Right atrium auricular region (tissue), 2 donors: ENCODE measurements around the gene C17orf67. TPM values are rescaled to one million over a fixed set of nuclear protein-coding genes. Genes with fewer than 3 reads are reported as not detected.

Experiments
- DNase-seq: peaks from one replicate; pipeline ENCODE4 v3.0.0-alpha.2; 2019; ENCODE audit warnings: low spot score
- H3K27ac ChIP-seq, 2 donors: fragments of 200-600 bp; sonication (generic); 1 replicate in 1 of 2; 2 replicates in 1 of 2; pipeline ENCODE4 v1.5.1; 2016 to 2019
- H3K27me3 ChIP-seq, 2 donors: fragments of 200-600 bp; sonication (generic); one replicate each; pipeline versions ENCODE4 v1.5.1 to v1.6.0; 2017 to 2019
- H3K36me3 ChIP-seq: fragments of 200-600 bp; sonication (generic); one replicate; pipeline ENCODE4 v1.5.1; 2016
- H3K4me1 ChIP-seq, 2 donors: fragments of 200-600 bp; sonication (generic); one replicate each; pipeline versions ENCODE4 v1.5.1 to v1.6.0; 2017 to 2019
- H3K4me3 ChIP-seq, 2 donors: fragments of 200-600 bp; sonication (generic); 1 replicate in 1 of 2; 2 replicates in 1 of 2; pipeline ENCODE4 v1.5.1; 2017 to 2019; ENCODE audit warnings: mild to moderate bottlenecking in 1 of 2, moderate library complexity in 1 of 2
- H3K9me3 ChIP-seq, 2 donors: fragments of 200-600 bp; sonication (generic); one replicate each; pipeline ENCODE4 v1.5.1; 2019
- total RNA-seq, 2 donors: library from RNA; depleted of rRNA; stranded (reverse); fragments of >200 nt; gene quantifications; one replicate each; pipeline ENCODE4 v1.1.0, GENCODE V29; 2016
- TF ChIP-seq, protein P1 (sequence below), 2 donors: fragments of 200-600 bp; sonication (generic); IDR thresholded peaks; one replicate each; pipeline ENCODE4 v1.5.1; 2019; ENCODE audit warnings: antibody characterized with exemption in 2 of 2

Gene C17orf67
- total RNA-seq, 2 donors from 2014 or later = 0.51 TPM; not detected in 1

DNA sequence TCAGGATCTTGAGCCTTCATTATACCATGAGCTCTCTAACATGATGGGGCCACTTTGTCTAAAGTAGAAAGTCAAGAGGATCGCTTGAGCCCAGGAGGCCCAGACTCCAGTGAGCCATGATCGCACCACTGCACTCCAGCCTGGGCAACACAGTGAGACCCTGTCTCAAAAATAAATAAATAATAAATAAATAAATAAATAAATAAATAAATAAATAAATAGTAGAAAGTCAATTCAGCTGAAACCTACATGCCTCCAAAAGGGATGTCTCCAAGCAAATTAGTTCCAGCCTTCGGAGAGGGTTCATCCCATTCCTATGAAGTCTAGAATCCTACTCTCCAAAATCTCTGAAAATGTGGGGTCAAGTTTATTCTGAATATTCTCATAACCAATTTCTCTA, 26.0 kb downstream of the C17orf67 start:
- Histone ChIP-seq H3K4me3 (no peak overlapping the region), H3K9me3 (no peaks in the 10 kb centered on the region), H3K4me1 (no peaks in the 10 kb centered on the region), H3K27ac (no peak overlapping the region), H3K27me3 (no peaks in the 10 kb centered on the region), H3K36me3 (no peaks in the 10 kb centered on the region)
- no peak for DNase-seq
- TF ChIP-seq, protein P1, sequence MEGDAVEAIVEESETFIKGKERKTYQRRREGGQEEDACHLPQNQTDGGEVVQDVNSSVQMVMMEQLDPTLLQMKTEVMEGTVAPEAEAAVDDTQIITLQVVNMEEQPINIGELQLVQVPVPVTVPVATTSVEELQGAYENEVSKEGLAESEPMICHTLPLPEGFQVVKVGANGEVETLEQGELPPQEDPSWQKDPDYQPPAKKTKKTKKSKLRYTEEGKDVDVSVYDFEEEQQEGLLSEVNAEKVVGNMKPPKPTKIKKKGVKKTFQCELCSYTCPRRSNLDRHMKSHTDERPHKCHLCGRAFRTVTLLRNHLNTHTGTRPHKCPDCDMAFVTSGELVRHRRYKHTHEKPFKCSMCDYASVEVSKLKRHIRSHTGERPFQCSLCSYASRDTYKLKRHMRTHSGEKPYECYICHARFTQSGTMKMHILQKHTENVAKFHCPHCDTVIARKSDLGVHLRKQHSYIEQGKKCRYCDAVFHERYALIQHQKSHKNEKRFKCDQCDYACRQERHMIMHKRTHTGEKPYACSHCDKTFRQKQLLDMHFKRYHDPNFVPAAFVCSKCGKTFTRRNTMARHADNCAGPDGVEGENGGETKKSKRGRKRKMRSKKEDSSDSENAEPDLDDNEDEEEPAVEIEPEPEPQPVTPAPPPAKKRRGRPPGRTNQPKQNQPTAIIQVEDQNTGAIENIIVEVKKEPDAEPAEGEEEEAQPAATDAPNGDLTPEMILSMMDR (IDR thresholded peaks at IDR 0.05) = no peak

DNA sequence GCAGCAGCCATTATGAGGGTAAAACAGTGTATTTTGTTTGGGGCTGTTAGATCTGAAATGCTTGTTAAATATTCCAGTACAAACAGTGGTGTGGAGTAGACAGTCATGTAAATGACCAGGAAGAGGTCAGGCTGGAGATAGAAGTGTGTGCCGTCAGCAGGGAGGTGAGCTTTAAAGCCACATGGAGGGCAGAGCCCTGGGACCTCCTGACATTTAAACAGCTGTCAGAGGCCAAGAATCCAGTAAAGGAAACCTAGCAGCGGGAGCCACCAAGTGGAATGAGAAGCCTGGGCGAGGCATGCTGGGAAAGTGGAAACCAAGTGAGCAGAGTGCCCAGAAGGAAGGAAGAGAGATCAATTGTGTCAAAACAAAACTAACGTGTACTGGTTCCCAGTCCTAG, 26.8 kb downstream of the C17orf67 start:
- TF ChIP-seq, protein P1 (IDR thresholded peaks at IDR 0.05) = no peak
- no peak overlapping the region for H3K27ac ChIP-seq
- no peaks in the 10 kb centered on the region for H3K4me1 ChIP-seq

DNA sequence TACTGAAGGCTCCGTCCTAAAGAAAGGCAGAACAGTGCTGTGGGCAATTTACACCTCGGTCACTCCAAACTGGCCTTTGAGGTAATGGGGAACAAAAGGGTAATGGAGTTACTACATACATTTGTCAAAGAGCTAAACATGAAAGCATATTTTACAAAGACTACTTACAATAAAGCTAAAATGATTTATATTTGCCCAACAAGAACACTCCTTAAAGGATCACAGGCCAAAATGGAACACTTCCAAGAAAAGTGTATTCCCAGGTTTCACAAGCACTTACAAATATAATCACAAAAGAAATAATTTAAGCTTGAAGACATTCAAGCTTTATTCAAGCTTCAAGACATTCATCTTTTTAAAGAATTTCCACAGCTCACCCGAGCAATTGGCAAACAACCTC, 29.3 kb downstream of the C17orf67 start:
- no peaks in the 10 kb centered on the region for H3K4me1 ChIP-seq
- no peaks in the 10 kb centered on the region for H3K27me3 ChIP-seq
- H3K9me3 ChIP-seq = no peaks in the 10 kb centered on the region
- H3K4me3 ChIP-seq = no peak overlapping the region
- TF ChIP-seq, protein P1 (IDR thresholded peaks at IDR 0.05) = no peak
- DNase-seq = no peak
- H3K36me3 ChIP-seq = no peaks in the 10 kb centered on the region
- no peak overlapping the region for H3K27ac ChIP-seq

More for the DNA sequence above, 26.8 kb downstream of the C17orf67 start:
- Histone ChIP-seq H3K9me3 (no peaks in the 10 kb centered on the region), H3K36me3 (no peaks in the 10 kb centered on the region), H3K4me3 (no peak overlapping the region), H3K27me3 (no peaks in the 10 kb centered on the region)
- peak; percentile 26 for DNase-seq

DNA sequence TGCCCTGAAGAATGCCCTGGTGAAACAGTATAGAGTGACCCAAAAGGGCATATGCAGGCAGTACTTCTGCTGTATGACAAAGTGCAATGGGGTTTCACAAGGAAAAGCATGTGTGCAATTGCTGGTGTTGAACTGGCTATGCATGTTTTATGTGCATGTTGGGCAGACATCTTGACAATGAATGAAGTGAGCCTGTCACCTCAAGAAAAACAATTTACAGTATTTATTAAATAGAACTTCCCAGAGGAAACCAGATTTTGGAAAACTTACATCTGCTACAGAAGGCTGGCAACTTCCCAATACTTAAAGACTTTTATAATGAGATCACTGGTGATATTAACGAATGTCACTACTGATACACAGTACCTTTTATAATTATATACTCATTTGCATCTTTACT, 30.6 kb downstream of the C17orf67 start:
- Histone ChIP-seq H3K36me3 (no peaks in the 10 kb centered on the region), H3K4me3 (no peak overlapping the region), H3K9me3 (no peaks in the 10 kb centered on the region), H3K4me1 (no peaks in the 10 kb centered on the region), H3K27me3 (no peaks in the 10 kb centered on the region), H3K27ac (no peak overlapping the region)
- TF ChIP-seq, protein P1 (IDR thresholded peaks at IDR 0.05) = no peak
- DNase-seq = no peak

- H3K27ac ChIP-seq = no peak overlapping the region
- H3K9me3 ChIP-seq = no peaks in the 10 kb centered on the region
- H3K36me3 ChIP-seq = no peaks in the 10 kb centered on the region
- TF ChIP-seq, protein P1 (IDR thresholded peaks at IDR 0.05) = no peak
- DNase-seq = peak; percentile 34
- no peaks in the 10 kb centered on the region for H3K27me3 ChIP-seq
- H3K4me3 ChIP-seq = no peak overlapping the region
- no peaks in the 10 kb centered on the region for H3K4me1 ChIP-seq
Measured at GRCh38 chr17:56801459-56802178, 32.1 kb downstream of the C17orf67 start.

GRCh38 chr17:56798916-56799315, 34.8 kb downstream of the C17orf67 start:
- H3K4me3 ChIP-seq = no peak overlapping the region
- TF ChIP-seq, protein P1 (IDR thresholded peaks at IDR 0.05) = no peak

More at GRCh38 chr17:56798916-56799315, 34.8 kb downstream of the C17orf67 start:
- H3K27me3 ChIP-seq = no peaks in the 10 kb centered on the region
- H3K4me1 ChIP-seq = no peaks in the 10 kb centered on the region
- H3K36me3 ChIP-seq = no peaks in the 10 kb centered on the region
- H3K9me3 ChIP-seq = no peaks in the 10 kb centered on the region
- no peak overlapping the region for H3K27ac ChIP-seq
- no peak for DNase-seq
